HepG2 (cell line): ENCODE data around the gene COL27A1. TPM values are rescaled to one million over a fixed set of nuclear protein-coding genes. Genes with fewer than 3 reads are reported as not detected.

ENCODE experiments used
- ETV6 ChIP-seq: sonication (generic); formaldehyde crosslinking; conservative IDR thresholded peaks from 2 replicates; pipeline ENCODE4 v1.4.0; 2020; ENCODE audit warnings: missing genetic modification reagents
- HNRNPUL1 ChIP-seq: fragments of 200-400 bp; formaldehyde crosslinking; IDR thresholded peaks from 2 replicates; pipeline ENCODE4 v1.6.1; 2017; ENCODE audit warnings: low read depth, mild to moderate bottlenecking, low read length, moderate library complexity
- KAT8 ChIP-seq: IDR thresholded peaks from 2 replicates; pipeline ENCODE4 v1.6.1; 2016; ENCODE audit warnings: missing genetic modification reagents, missing compliant biosample characterization
- KMT2B ChIP-seq: IDR thresholded peaks from 2 replicates; pipeline ENCODE4 v1.6.1; 2016; ENCODE audit warnings: missing genetic modification reagents, missing compliant biosample characterization
- NFATC3 ChIP-seq: sonication (generic); formaldehyde crosslinking; IDR thresholded peaks from 2 replicates; pipeline ENCODE4 v1.5.1; 2020; ENCODE audit warnings: mild to moderate bottlenecking, missing genetic modification reagents
- PLRG1 ChIP-seq: fragments of 450-650 bp; conservative IDR thresholded peaks from 2 replicates; pipeline ENCODE4 v1.6.1; 2016
- SOX13 ChIP-seq, 3 experiments: fragments of 450-650 bp in 1 of 3; sonication (generic) in 1 of 3; formaldehyde crosslinking in 1 of 3; IDR thresholded peaks in 2 of 3; conservative IDR thresholded peaks in 1 of 3; 2 replicates each; pipeline versions ENCODE4 v1.5.0 to v1.6.1; 2016 to 2020; ENCODE audit warnings: antibody characterized with exemption in 1 of 3, mild to moderate bottlenecking in 1 of 3, missing compliant biosample characterization in 1 of 3, missing genetic modification reagents in 1 of 3, moderate library complexity in 1 of 3
- SP1 ChIP-seq, 2 experiments: fragments of 450-650 bp in 1 of 2; sonication (generic) in 1 of 2; formaldehyde crosslinking in 1 of 2; IDR thresholded peaks; 2 replicates each; pipeline versions ENCODE4 v1.4.0 to v1.6.1; 2016 to 2020; ENCODE audit warnings: missing genetic modification reagents in 1 of 2
- TBX3 ChIP-seq: fragments of 450-650 bp; IDR thresholded peaks from 2 replicates; pipeline ENCODE4 v1.6.1; 2017; ENCODE audit warnings: antibody characterized with exemption, mild to moderate bottlenecking, inconsistent platforms, borderline replicate concordance
- TCF7L2 ChIP-seq: IDR thresholded peaks from 2 replicates; pipeline ENCODE4 v1.6.1; 2011; ENCODE audit warnings: mild to moderate bottlenecking, low read depth, low read length, moderate library complexity
- ZMYM4 ChIP-seq: sonication (generic); formaldehyde crosslinking; IDR thresholded peaks from 2 replicates; pipeline ENCODE4 v1.8.1; 2023; ENCODE audit warnings: mild to moderate bottlenecking, missing genetic modification reagents
- ZNF225 ChIP-seq: sonication (generic); formaldehyde crosslinking; IDR thresholded peaks from 2 replicates; pipeline ENCODE4 v1.4.0; 2020; ENCODE audit warnings: mild to moderate bottlenecking, missing genetic modification reagents
- ZNF264 ChIP-seq: sonication (generic); formaldehyde crosslinking; IDR thresholded peaks from 2 replicates; pipeline ENCODE4 v1.4.0; 2020; ENCODE audit warnings: missing genetic modification reagents
- ZNF292 ChIP-seq: sonication (generic); formaldehyde crosslinking; IDR thresholded peaks from 2 replicates; pipeline ENCODE4 v1.8.1; 2022; ENCODE audit warnings: mild to moderate bottlenecking, low read depth, missing genetic modification reagents, borderline replicate concordance
- ZNF562 ChIP-seq: sonication (generic); formaldehyde crosslinking; IDR thresholded peaks from 2 replicates; pipeline ENCODE4 v1.8.0; 2022; ENCODE audit warnings: missing genetic modification reagents, borderline replicate concordance
- ZNF564 ChIP-seq: sonication (generic); formaldehyde crosslinking; IDR thresholded peaks from 2 replicates; pipeline ENCODE4 v1.8.1; 2023; ENCODE audit warnings: mild to moderate bottlenecking, missing genetic modification reagents
- ZNF570 ChIP-seq: sonication (generic); formaldehyde crosslinking; IDR thresholded peaks from 2 replicates; pipeline ENCODE4 v1.4.0; 2020; ENCODE audit warnings: mild to moderate bottlenecking, missing genetic modification reagents, borderline replicate concordance
- ZNF616 ChIP-seq: sonication (generic); formaldehyde crosslinking; IDR thresholded peaks from 2 replicates; pipeline ENCODE4 v1.5.0; 2020; ENCODE audit warnings: low read depth, mild to moderate bottlenecking, missing genetic modification reagents
- polyA plus RNA-seq, 8 experiments: library from polyadenylated mRNA; depleted of rRNA in 3 of 8; stranded (reverse) in 7 of 8; unstranded in 1 of 8; fragments of >200 nt; fragmentation: Illumina TruSeq in 4 of 8; extraction: Trizol in 4 of 8; gene quantifications; 2 replicates each; pipeline versions ENCODE4 v1.2.1 to v1.2.3, GENCODE V29; 2011 to 2016; ENCODE audit warnings: low read depth in 4 of 8, missing spikeins in 1 of 8, mixed read lengths in 1 of 8; ENCODE audit not compliant: insufficient read depth in 1 of 8
- total RNA-seq, 5 experiments: library from RNA; depleted of rRNA; stranded (reverse); fragments of >200 nt; fragmentation: Illumina TruSeq; extraction: Trizol; gene quantifications; 2 replicates each; pipeline ENCODE4 v1.2.3, GENCODE V29; 2016; ENCODE audit warnings: low read depth in 1 of 5
- TF ChIP-seq, protein P1 (sequence below): sonication (generic); formaldehyde crosslinking; IDR thresholded peaks from 2 replicates; pipeline ENCODE4 v1.4.0; 2020; ENCODE audit warnings: missing genetic modification reagents
- TF ChIP-seq, protein P2 (sequence below): sonication (generic); formaldehyde crosslinking; IDR thresholded peaks from 2 replicates; pipeline ENCODE4 v1.8.1; 2022; ENCODE audit warnings: low read depth, mild to moderate bottlenecking, missing genetic modification reagents
- TF ChIP-seq, protein P3 (sequence below): sonication (generic); formaldehyde crosslinking; conservative IDR thresholded peaks from 2 replicates; pipeline ENCODE4 v1.8.0; 2022; ENCODE audit warnings: low read depth, missing genetic modification reagents
- TF ChIP-seq, protein P4 (sequence below): sonication (generic); formaldehyde crosslinking; IDR thresholded peaks from 2 replicates; pipeline ENCODE4 v1.5.0; 2020; ENCODE audit warnings: missing genetic modification reagents, mild to moderate bottlenecking, borderline replicate concordance

The COL27A1 gene
- total and polyA plus RNA-seq, 2 of the 13 experiments (the other 11 are each of a cell fraction or from before 2014, with no cell fraction given), result 71.3 to 89.1 TPM

DNA sequence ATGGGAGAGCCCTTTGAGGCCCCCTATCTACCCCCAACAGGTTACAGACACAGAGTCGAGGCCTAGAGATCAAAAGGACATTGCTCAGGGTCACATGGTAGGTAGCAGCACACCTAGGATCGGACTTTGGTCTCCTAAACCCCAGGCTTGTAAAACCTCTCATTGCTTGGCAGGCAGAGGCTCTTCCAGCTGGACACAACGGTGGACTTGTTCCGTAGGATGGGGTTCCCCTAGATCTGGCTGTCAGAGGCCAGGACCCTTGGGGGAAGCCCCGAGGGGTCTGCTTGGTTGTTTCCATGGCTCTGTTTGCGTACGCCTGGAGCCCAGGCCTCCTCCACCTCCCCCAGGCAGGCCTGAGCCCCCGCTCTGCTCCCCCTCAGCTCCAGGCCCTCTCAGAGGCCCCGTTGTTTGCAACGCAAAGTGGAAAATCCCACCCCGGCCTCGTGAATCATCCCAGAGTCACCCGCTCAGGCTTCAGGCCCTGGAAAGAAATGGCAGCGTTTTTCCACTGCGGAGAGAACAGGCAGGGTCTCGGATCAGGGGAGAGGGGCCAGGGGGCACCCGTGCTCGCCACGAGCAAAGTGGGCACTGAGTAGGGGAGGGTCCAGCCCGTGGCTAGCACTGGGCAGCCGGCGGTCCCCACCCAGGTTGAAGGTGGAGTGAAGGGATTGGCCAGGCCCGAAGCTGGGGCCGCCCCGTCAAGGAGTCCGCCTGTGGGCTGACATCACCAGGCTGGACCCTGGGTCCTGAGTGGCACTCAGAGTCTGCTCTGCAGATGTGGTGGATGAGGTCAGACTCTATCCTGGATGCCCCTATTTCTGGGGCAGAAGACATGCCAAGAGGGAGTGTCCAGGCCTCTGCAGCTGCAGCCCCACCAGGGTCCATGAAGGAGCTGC, 19.8 kb downstream of the COL27A1 start (continued):
- TF ChIP-seq SP1 (IDR thresholded peaks at IDR 0.05) (no peak), SP1 (CRISPR knock-in tag; IDR thresholded peaks at IDR 0.05) (no peak), ZNF225 (no peak), SOX13 (IDR thresholded peaks at IDR 0.05) (no peak), SOX13 (CRISPR knock-in tag; conservative IDR thresholded peaks at IDR 0.05 in 1 of 2, IDR thresholded peaks at IDR 0.05 in 1 of 2) (peak in 1 of 2 experiments; percentile 48; a peak in 2 of 4 replicates), TBX3 (0 out of 2 replicates have a peak, but pooled peaks have one; percentile 44), ZNF564 (CRISPR knock-in tag) (no peak), TCF7L2 (peak; percentile 45; the same call in 1 of the 2 replicates), KMT2B (CRISPR knock-in tag) (no peak; the same call in 1 of the 2 replicates), ZNF570 (CRISPR knock-in tag) (no peak; the same call in 1 of the 2 replicates), ZNF562 (CRISPR knock-in tag) (no peak), NFATC3 (CRISPR knock-in tag) (no peak), KAT8 (CRISPR knock-in tag) (peak; percentile 73), PLRG1 (no peak), ETV6 (CRISPR knock-in tag) (no peak), ZNF292 (CRISPR knock-in tag) (no peak; the same call in none of the 2 replicates), ZNF616 (CRISPR knock-in tag) (no peak), ZMYM4 (0 out of 2 replicates have a peak, but pooled peaks have one; percentile 46), ZNF264 (CRISPR knock-in tag) (peak; percentile 88; the same call in 1 of the 2 replicates), HNRNPUL1 (no peak)
- TF ChIP-seq, protein P1, sequence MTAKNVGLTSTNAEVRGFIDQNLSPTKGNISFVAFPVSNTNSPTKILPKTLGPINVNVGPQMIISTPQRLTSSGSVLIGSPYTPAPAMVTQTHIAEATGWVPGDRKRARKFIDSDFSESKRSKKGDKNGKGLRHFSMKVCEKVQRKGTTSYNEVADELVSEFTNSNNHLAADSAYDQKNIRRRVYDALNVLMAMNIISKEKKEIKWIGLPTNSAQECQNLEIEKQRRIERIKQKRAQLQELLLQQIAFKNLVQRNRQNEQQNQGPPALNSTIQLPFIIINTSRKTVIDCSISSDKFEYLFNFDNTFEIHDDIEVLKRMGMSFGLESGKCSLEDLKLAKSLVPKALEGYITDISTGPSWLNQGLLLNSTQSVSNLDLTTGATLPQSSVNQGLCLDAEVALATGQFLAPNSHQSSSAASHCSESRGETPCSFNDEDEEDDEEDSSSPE (CRISPR knock-in tag), result no peak; the same call in 1 of the 2 replicates
- TF ChIP-seq, protein P2, sequence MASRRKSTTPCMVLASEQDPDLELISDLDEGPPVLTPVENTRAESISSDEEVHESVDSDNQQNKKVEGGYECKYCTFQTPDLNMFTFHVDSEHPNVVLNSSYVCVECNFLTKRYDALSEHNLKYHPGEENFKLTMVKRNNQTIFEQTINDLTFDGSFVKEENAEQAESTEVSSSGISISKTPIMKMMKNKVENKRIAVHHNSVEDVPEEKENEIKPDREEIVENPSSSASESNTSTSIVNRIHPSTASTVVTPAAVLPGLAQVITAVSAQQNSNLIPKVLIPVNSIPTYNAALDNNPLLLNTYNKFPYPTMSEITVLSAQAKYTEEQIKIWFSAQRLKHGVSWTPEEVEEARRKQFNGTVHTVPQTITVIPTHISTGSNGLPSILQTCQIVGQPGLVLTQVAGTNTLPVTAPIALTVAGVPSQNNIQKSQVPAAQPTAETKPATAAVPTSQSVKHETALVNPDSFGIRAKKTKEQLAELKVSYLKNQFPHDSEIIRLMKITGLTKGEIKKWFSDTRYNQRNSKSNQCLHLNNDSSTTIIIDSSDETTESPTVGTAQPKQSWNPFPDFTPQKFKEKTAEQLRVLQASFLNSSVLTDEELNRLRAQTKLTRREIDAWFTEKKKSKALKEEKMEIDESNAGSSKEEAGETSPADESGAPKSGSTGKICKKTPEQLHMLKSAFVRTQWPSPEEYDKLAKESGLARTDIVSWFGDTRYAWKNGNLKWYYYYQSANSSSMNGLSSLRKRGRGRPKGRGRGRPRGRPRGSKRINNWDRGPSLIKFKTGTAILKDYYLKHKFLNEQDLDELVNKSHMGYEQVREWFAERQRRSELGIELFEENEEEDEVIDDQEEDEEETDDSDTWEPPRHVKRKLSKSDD, result 0 out of 2 replicates have a peak, but pooled peaks have one; percentile 0
- TF ChIP-seq, protein P3, sequence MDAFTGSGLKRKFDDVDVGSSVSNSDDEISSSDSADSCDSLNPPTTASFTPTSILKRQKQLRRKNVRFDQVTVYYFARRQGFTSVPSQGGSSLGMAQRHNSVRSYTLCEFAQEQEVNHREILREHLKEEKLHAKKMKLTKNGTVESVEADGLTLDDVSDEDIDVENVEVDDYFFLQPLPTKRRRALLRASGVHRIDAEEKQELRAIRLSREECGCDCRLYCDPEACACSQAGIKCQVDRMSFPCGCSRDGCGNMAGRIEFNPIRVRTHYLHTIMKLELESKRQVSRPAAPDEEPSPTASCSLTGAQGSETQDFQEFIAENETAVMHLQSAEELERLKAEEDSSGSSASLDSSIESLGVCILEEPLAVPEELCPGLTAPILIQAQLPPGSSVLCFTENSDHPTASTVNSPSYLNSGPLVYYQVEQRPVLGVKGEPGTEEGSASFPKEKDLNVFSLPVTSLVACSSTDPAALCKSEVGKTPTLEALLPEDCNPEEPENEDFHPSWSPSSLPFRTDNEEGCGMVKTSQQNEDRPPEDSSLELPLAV (CRISPR knock-in tag), result no peak
- TF ChIP-seq, protein P4, sequence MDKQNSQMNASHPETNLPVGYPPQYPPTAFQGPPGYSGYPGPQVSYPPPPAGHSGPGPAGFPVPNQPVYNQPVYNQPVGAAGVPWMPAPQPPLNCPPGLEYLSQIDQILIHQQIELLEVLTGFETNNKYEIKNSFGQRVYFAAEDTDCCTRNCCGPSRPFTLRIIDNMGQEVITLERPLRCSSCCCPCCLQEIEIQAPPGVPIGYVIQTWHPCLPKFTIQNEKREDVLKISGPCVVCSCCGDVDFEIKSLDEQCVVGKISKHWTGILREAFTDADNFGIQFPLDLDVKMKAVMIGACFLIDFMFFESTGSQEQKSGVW (CRISPR knock-in tag), result 0 out of 2 replicates have a peak, but pooled peaks have one; percentile 49
